ENCODE results near the gene PHYHD1.

DNA sequence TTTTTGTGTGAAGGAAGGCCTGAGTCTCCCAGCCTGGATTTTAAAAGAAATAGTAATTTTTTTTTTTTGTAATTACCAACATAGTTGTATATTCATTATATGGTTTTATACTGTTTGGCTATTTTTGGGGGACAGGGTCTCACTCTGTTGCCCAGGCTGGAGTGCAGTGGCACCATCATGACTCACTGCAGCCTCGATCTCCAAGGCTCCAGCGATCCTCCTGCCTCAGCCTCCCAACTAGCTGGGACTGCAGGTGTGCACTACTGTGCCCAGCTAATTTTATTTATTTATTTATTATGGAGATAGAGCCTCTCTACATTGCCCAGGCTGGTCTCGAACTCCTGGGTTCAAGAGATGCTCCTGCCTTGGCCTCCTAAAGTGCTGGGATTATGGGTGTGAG, 33.7 kb upstream of the PHYHD1 start:
- TF ChIP-seq, protein P1, sequence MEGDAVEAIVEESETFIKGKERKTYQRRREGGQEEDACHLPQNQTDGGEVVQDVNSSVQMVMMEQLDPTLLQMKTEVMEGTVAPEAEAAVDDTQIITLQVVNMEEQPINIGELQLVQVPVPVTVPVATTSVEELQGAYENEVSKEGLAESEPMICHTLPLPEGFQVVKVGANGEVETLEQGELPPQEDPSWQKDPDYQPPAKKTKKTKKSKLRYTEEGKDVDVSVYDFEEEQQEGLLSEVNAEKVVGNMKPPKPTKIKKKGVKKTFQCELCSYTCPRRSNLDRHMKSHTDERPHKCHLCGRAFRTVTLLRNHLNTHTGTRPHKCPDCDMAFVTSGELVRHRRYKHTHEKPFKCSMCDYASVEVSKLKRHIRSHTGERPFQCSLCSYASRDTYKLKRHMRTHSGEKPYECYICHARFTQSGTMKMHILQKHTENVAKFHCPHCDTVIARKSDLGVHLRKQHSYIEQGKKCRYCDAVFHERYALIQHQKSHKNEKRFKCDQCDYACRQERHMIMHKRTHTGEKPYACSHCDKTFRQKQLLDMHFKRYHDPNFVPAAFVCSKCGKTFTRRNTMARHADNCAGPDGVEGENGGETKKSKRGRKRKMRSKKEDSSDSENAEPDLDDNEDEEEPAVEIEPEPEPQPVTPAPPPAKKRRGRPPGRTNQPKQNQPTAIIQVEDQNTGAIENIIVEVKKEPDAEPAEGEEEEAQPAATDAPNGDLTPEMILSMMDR (IDR thresholded peaks at IDR 0.05 in 2 of 3, conservative IDR thresholded peaks at IDR 0.05 in 1 of 3; ENCODE audit: borderline replicate concordance in 1 of 3, insufficient read depth in 1 of 3, low read depth in 2 of 3, low read length in 2 of 3): no peak
- no peak for TF ChIP-seq POLR2A (IDR thresholded peaks at IDR 0.05; ENCODE audit: borderline replicate concordance, extremely low read depth, insufficient read depth, insufficient read length)
- TF ChIP-seq REST (IDR thresholded peaks at IDR 0.05; ENCODE audit: low read depth): no peak
- TF ChIP-seq POLR2AphosphoS5 (IDR thresholded peaks at IDR 0.05; ENCODE audit: low read depth, low read length): no peak
- no peak for TF ChIP-seq SIN3A (IDR thresholded peaks at IDR 0.05; ENCODE audit: low read depth)
- no peak for TF ChIP-seq JUND (IDR thresholded peaks at IDR 0.05)
- no peak for TF ChIP-seq EZH2 (IDR thresholded peaks at IDR 0.05)
- no peak for TF ChIP-seq CEBPB (IDR thresholded peaks at IDR 0.05; ENCODE audit: low read depth)

All from HCT116 (cell line).